ENCODE measurements around the gene FAM168B.

- TF ChIP-seq ARNTL (CRISPR knock-in tag; IDR thresholded peaks at IDR 0.05; ENCODE audit: borderline replicate concordance, low read depth) = no peak
- no peak for TF ChIP-seq PATZ1 (CRISPR knock-in tag; IDR thresholded peaks at IDR 0.05; ENCODE audit: borderline replicate concordance)
- TF ChIP-seq RARB (CRISPR knock-in tag; IDR thresholded peaks at IDR 0.05) = no peak
- no peak for TF ChIP-seq BACH2 (CRISPR knock-in tag; IDR thresholded peaks at IDR 0.05; ENCODE audit: borderline replicate concordance)
- TF ChIP-seq ZNF8 (CRISPR knock-in tag; IDR thresholded peaks at IDR 0.05) = no peak
- TF ChIP-seq, protein P1, sequence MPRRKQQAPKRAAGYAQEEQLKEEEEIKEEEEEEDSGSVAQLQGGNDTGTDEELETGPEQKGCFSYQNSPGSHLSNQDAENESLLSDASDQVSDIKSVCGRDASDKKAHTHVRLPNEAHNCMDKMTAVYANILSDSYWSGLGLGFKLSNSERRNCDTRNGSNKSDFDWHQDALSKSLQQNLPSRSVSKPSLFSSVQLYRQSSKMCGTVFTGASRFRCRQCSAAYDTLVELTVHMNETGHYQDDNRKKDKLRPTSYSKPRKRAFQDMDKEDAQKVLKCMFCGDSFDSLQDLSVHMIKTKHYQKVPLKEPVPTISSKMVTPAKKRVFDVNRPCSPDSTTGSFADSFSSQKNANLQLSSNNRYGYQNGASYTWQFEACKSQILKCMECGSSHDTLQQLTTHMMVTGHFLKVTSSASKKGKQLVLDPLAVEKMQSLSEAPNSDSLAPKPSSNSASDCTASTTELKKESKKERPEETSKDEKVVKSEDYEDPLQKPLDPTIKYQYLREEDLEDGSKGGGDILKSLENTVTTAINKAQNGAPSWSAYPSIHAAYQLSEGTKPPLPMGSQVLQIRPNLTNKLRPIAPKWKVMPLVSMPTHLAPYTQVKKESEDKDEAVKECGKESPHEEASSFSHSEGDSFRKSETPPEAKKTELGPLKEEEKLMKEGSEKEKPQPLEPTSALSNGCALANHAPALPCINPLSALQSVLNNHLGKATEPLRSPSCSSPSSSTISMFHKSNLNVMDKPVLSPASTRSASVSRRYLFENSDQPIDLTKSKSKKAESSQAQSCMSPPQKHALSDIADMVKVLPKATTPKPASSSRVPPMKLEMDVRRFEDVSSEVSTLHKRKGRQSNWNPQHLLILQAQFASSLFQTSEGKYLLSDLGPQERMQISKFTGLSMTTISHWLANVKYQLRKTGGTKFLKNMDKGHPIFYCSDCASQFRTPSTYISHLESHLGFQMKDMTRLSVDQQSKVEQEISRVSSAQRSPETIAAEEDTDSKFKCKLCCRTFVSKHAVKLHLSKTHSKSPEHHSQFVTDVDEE (CRISPR knock-in tag; IDR thresholded peaks at IDR 0.05) = no peak
- no peak for TF ChIP-seq PPARA (CRISPR knock-in tag; IDR thresholded peaks at IDR 0.05; ENCODE audit: borderline replicate concordance)
- TF ChIP-seq GLIS3 (CRISPR knock-in tag; IDR thresholded peaks at IDR 0.05) = no peak
- TF ChIP-seq ZFP3 (CRISPR knock-in tag; IDR thresholded peaks at IDR 0.05) = no peak
- TF ChIP-seq ZFP30 (CRISPR knock-in tag; IDR thresholded peaks at IDR 0.05) = no peak
- no peak for TF ChIP-seq ZC3H10 (CRISPR knock-in tag; IDR thresholded peaks at IDR 0.05)
Measured at GRCh38 chr2:131081190-131081589, 12.1 kb downstream of the FAM168B start.
